DOHH2 (cell line): Measurements from ENCODE around the gene GALNT9.

Experiments used
- H3F3A ChIP-seq: fragments of 200-600 bp; sonication (generic), shearing (Covaris generic); 2 replicates; pipeline ENCODE4 v1.6.0; 2016; ENCODE audit warnings: antibody characterized with exemption, mild to moderate bottlenecking; ENCODE audit not compliant: control insufficient read depth, insufficient read depth
- H3K27ac ChIP-seq: fragments of 200-600 bp; sonication (generic); 2 replicates; pipeline ENCODE4 v1.5.1; 2014; ENCODE audit warnings: low read depth, mild to moderate bottlenecking, low read length, moderate library complexity
- H3K27me3 ChIP-seq: fragments of 200-600 bp; sonication (generic); 2 replicates; pipeline ENCODE4 v1.6.1; 2014; ENCODE audit warnings: mild to moderate bottlenecking, low read length, mixed read lengths; ENCODE audit not compliant: control insufficient read depth
- H3K36me3 ChIP-seq: fragments of 200-600 bp; sonication (generic); 2 replicates; pipeline ENCODE4 v1.6.1; 2014; ENCODE audit warnings: mild to moderate bottlenecking, low read length, moderate library complexity, mixed read lengths; ENCODE audit not compliant: control insufficient read depth
- H3K4me1 ChIP-seq: fragments of 200-600 bp; sonication (generic); 2 replicates; pipeline ENCODE4 v1.6.1; 2014; ENCODE audit warnings: mild to moderate bottlenecking, low read length, mixed read lengths; ENCODE audit not compliant: control insufficient read depth
- H3K4me2 ChIP-seq: fragments of 200-600 bp; sonication (generic); 2 replicates; pipeline ENCODE4 v1.6.0; 2014; ENCODE audit warnings: mild to moderate bottlenecking, low read length, moderate library complexity
- H3K4me3 ChIP-seq: fragments of 200-600 bp; sonication (generic); 2 replicates; pipeline ENCODE4 v1.5.1; 2014; ENCODE audit warnings: mild to moderate bottlenecking, low read length, mixed read lengths
- H3K79me2 ChIP-seq: fragments of 200-600 bp; sonication (generic); 2 replicates; pipeline ENCODE4 v1.6.1; 2014; ENCODE audit warnings: mild to moderate bottlenecking, low read length, mixed read lengths; ENCODE audit not compliant: control insufficient read depth
- H3K9me2 ChIP-seq: fragments of 200-600 bp; sonication (generic); replicated peaks from 2 replicates; pipeline ENCODE4 v1.6.1; 2014; ENCODE audit warnings: mild to moderate bottlenecking, low read length, mixed read lengths; ENCODE audit not compliant: control insufficient read depth
- H3K9me3 ChIP-seq: fragments of 200-600 bp; sonication (generic); 2 replicates; pipeline ENCODE4 v1.6.1; 2014; ENCODE audit warnings: antibody characterized with exemption, low read length, mixed read lengths; ENCODE audit not compliant: control insufficient read depth, insufficient read depth
- H4K20me1 ChIP-seq: fragments of 200-600 bp; sonication (generic); 2 replicates; pipeline ENCODE4 v1.6.0; 2014; ENCODE audit warnings: low read depth, mild to moderate bottlenecking, antibody characterized with exemption, low read length, moderate library complexity; ENCODE audit not compliant: control insufficient read depth, insufficient read depth
- EZH2phosphoT487 ChIP-seq: fragments of 200-600 bp; sonication (generic); IDR thresholded peaks from 2 replicates; pipeline ENCODE4 v1.6.1; 2017; ENCODE audit warnings: borderline replicate concordance, mild to moderate bottlenecking, antibody characterized with exemption, low read length, moderate library complexity, mixed read lengths
- TF ChIP-seq, protein P1 (sequence below): fragments of 200-600 bp; sonication (generic); IDR thresholded peaks from one replicate; pipeline ENCODE4 v1.5.1; 2014; ENCODE audit warnings: antibody characterized with exemption, mild to moderate bottlenecking, low read depth, low read length; ENCODE audit not compliant: poor library complexity, severe bottlenecking

The GALNT9 gene

DNA sequence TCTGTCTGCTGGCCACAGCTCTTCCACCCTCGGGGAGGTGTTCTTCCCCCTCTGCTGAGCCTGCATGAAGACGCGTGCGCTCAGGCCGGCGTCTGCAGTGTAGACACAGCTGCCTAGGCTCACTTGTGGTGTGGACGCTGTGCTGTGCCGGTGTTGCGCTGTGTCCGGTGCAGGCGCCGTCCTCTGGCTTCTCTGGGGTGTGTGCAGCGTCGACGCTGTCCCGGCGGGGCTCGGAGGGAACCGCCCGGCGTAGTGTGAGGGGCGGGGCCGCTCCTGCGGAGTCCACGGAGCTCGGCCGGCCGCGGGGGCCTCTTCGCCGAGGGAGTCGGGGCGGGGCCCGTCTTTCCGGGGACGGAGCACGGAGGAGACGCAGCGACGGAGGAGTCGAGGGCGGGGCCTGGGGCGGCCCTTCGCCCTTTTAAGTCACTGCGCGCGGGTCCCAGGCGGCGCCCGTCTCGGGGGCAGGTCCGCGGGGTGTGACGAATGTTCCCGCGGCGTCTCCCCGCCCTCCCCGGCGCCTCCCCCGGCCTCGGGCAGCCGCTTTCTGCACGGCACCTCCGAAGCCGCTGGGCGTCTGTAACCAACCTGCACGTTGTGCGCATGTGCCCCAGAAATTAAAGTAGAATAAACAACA, 139.9 kb downstream of the GALNT9 start:
- Histone ChIP-seq H3K27me3 (peaks cover 19% of the 10 kb centered on the region), H3K27ac (no peak overlapping the region), H3K36me3 (no peaks in the 10 kb centered on the region)

DNA sequence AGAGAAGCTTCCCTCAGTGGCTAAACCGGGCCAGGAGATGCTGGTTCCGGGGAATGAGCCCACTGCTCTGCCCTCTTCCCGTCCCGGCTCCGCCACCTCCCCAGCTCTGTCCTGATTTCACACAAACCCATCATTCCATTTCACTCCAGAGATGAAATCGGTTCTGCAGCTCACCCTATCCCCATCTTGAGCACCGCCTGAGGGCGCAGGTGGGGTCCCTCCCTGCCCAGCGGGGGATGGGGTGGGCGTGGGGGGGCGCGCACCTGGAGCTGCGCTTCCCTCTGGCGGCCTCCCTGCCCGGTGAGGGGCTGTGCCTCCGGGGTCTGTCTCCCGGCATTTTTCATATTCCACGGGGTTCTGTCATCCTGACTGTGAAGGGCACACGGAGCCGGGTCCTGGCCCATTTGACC, 140.5 kb downstream of the GALNT9 start:
- Histone ChIP-seq H3K27ac (no peak overlapping the region), H3K4me3 (peak overlapping the region; percentile 67), H3K4me1 (peaks cover 14% of the 10 kb centered on the region), H3K79me2 (no peaks in the 10 kb centered on the region), H3F3A (no peaks in the 10 kb centered on the region), H3K4me2 (peak overlapping the region; percentile 71), H3K36me3 (no peaks in the 10 kb centered on the region), H4K20me1 (no peaks in the 10 kb centered on the region), H3K27me3 (peaks cover 19% of the 10 kb centered on the region), H3K9me3 (peaks cover 8% of the 10 kb centered on the region; the same call in 1 of the 2 replicates), H3K9me2 (no peaks in the 10 kb centered on the region)
- TF ChIP-seq, protein P1, sequence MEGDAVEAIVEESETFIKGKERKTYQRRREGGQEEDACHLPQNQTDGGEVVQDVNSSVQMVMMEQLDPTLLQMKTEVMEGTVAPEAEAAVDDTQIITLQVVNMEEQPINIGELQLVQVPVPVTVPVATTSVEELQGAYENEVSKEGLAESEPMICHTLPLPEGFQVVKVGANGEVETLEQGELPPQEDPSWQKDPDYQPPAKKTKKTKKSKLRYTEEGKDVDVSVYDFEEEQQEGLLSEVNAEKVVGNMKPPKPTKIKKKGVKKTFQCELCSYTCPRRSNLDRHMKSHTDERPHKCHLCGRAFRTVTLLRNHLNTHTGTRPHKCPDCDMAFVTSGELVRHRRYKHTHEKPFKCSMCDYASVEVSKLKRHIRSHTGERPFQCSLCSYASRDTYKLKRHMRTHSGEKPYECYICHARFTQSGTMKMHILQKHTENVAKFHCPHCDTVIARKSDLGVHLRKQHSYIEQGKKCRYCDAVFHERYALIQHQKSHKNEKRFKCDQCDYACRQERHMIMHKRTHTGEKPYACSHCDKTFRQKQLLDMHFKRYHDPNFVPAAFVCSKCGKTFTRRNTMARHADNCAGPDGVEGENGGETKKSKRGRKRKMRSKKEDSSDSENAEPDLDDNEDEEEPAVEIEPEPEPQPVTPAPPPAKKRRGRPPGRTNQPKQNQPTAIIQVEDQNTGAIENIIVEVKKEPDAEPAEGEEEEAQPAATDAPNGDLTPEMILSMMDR: no peak

More for the DNA sequence above, 139.9 kb downstream of the GALNT9 start:
- no peaks in the 10 kb centered on the region for H3K79me2 ChIP-seq
- TF ChIP-seq, protein P1: no peak
- TF ChIP-seq EZH2phosphoT487: no peak
- H3F3A ChIP-seq: no peaks in the 10 kb centered on the region
- H3K4me2 ChIP-seq: peak overlapping the region; percentile 71
- peaks cover 14% of the 10 kb centered on the region for H3K4me1 ChIP-seq
- H3K4me3 ChIP-seq: peak overlapping the region; percentile 67
- peaks cover 14% of the 10 kb centered on the region; the same call in 1 of the 2 replicates for H3K9me3 ChIP-seq
- no peaks in the 10 kb centered on the region for H3K9me2 ChIP-seq
- no peaks in the 10 kb centered on the region for H4K20me1 ChIP-seq

GRCh38 chr12:132188451-132188901, 140.9 kb downstream of the GALNT9 start:
- Histone ChIP-seq H3K27me3 (peaks cover 19% of the 10 kb centered on the region), H3K27ac (no peak overlapping the region), H3K4me1 (peaks cover 14% of the 10 kb centered on the region), H4K20me1 (no peaks in the 10 kb centered on the region), H3K9me2 (no peaks in the 10 kb centered on the region), H3K9me3 (peaks cover 4% of the 10 kb centered on the region; the same call in 1 of the 2 replicates), H3K4me3 (no peak overlapping the region), H3F3A (no peaks in the 10 kb centered on the region), H3K4me2 (no peak overlapping the region), H3K79me2 (no peaks in the 10 kb centered on the region), H3K36me3 (no peaks in the 10 kb centered on the region)
- no peak for TF ChIP-seq EZH2phosphoT487
- TF ChIP-seq, protein P1: no peak
